HG02981 (cell line): ENCODE data around the gene ATXN3L.

Experiments used
- ATAC-seq: cut with Tn5 transposase; IDR thresholded peaks from one replicate; pipeline ENCODE4 v1.9.1; 2021; ENCODE audit warnings: mild to moderate bottlenecking, moderate library complexity; ENCODE audit not compliant: unreplicated experiment

ATXN3L gene

DNA sequence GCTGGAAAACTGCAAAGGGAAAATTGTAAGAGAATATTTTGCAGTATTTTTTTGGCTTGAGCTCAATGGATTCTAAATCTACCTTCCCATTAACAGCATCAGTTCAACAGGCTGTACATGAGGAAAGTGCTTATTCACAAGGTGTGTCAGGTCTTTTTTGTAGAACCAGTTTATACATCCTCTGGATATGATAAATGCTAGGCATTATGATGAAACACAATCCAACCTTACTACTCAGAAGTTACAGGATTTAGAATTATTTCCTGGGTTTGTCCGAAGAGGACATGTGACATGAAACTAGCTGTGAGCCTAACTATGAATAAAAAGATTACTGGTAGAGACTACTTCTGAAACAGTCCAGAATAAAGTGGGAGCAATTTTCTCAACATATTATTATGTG lies 49.5 kb downstream of the ATXN3L start:
- no peak for ATAC-seq

- no peak for ATAC-seq
Observed at GRCh38 chrX:13268874-13269273, 51.0 kb downstream of the ATXN3L start.
